A549 treated with ZK216348 at 1 μM for 4 hours (cell line): Measurements from ENCODE around the gene BPIFB6. TPM values are rescaled to one million over a fixed set of nuclear protein-coding genes. Genes with fewer than 3 reads are reported as not detected.

Experiments
- total RNA-seq: library from RNA; stranded (reverse); fragments of 200-300 nt; extraction: Qiagen RNA extraction; gene quantifications from 5 replicates; pipeline ENCODE4 v1.2.3, GENCODE V29; 2022; ENCODE audit warnings: low read depth

BPIFB6 gene, protein sequence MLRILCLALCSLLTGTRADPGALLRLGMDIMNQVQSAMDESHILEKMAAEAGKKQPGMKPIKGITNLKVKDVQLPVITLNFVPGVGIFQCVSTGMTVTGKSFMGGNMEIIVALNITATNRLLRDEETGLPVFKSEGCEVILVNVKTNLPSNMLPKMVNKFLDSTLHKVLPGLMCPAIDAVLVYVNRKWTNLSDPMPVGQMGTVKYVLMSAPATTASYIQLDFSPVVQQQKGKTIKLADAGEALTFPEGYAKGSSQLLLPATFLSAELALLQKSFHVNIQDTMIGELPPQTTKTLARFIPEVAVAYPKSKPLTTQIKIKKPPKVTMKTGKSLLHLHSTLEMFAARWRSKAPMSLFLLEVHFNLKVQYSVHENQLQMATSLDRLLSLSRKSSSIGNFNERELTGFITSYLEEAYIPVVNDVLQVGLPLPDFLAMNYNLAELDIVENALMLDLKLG
- not detected in 5 replicates for total RNA-seq

DNA sequence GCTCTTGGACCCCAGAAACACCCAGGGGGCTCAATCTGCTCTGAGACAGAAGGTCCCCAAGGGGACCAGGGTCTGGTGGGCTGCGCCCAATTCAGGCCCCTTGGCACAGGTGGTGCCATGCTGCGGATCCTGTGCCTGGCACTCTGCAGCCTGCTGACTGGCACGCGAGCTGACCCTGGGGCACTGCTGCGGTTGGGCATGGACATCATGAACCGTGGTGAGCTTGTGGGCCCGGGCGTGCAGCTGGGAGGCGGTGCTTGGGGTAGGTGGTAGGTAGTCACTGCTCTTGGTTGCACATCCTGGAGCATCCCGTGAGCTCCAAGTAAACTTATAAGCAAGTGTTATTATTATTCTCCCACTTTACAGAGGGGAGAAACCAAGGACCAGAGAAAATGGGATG lies at the start of gene BPIFB6:
Gene BPIFB6 (plus strand): TSS at position 118 of the 400 bp plus-strand sequence. CDS start 0 bp downstream, at position 118.

DNA sequence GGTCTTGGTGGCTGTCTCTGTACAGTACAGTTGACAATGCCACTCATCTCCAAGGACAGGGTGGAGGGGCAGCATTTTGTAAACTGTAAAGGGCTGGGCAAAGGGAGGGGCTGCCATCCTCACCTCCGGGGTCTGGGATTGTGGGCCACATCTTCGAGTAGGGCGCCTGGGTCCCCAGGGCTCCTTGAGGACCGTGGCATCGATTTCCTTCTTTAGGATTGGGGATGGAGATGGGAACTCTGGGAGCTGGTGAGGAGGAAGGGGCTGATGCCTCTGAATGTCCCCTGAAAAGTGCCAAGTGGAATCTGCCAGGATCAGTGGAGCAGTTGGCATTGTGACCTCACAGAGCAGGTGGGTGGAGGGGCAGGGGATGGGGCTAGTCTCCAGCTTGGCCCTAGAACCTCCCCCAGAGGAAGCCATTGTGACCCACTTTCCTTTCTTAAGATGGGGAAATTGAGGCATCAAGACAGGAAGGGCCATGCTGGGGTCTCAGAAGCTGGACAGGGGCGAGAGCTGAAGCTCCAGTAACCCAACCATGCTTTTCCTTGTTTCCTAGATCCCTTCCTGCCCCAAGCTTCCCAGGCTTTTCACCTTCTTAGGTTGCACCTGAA lies 27.2 kb upstream of the BPIFB6 start, which contains the start of gene SUN5:
Gene SUN5 (minus strand): TSS at position 293 of the 611 bp plus-strand sequence. CDS start 93 bp downstream, at position 200.

GRCh38 chr20:33007376-33008335 lies 23.8 kb upstream of the BPIFB6 start, which contains the start of gene BPIFB2:
TSS of gene BPIFB2 (plus strand) at chr20:33007704. CDS start at chr20:33008575, 871 bp downstream.

GRCh38 chr20:33053291-33054106 lies 22.1 kb downstream of the BPIFB6 start, which contains the start of gene BPIFB3:
TSS of gene BPIFB3 (plus strand) at chr20:33053903. CDS start at chr20:33055436, 1,533 bp downstream.

DNA sequence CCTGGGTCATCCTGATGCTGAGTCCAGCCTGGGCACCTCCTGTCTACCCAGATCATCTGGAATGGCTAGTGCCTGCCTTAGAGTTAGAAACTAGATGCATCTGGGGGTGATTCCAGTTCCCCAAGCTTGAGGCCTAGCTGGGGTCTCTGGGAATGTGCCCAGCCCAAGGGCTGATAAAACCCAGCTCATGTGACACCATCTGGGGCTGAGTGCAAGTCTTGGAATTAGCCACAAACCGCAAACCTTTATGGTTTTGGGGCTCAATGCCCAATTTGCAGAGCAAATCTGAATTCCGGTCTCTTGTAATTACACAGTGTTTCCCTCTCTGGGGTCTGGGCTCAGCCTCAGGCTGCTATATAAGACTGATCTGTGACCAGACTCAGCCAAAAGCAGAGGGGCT lies 47.8 kb downstream of the BPIFB6 start, which contains the start of gene BPIFB4:
Gene BPIFB4 (plus strand): TSS at position 385 of the 400 bp plus-strand sequence. CDS start 1,884 bp downstream, outside the sequence.

Other genes with a start within 250 kb of the BPIFB6 start
- gene MAPRE1, start 211.7 kb upstream of the BPIFB6 start, total RNA-seq, result 119 to 167 TPM (median 141 TPM) in 5 replicates
- not detected in 5 replicates for gene EFCAB8, start 172.7 kb upstream of the BPIFB6 start, total RNA-seq
- gene SUN5, start 27.2 kb upstream of the BPIFB6 start, total RNA-seq, result not detected in 5 replicates
- not detected in 5 replicates for gene BPIFB2, start 23.9 kb upstream of the BPIFB6 start, total RNA-seq
- not detected in 5 replicates for gene BPIFB3, start 22.3 kb downstream of the BPIFB6 start, total RNA-seq
- gene BPIFB4, start 48.0 kb downstream of the BPIFB6 start, total RNA-seq, result not detected in 5 replicates
- not detected in 5 replicates for gene BPIFA2, start 136.5 kb downstream of the BPIFB6 start, total RNA-seq
- gene BPIFA3, start 185.7 kb downstream of the BPIFB6 start, total RNA-seq, result not detected in 5 replicates
- not detected in 5 replicates for gene BPIFA1, start 204.3 kb downstream of the BPIFB6 start, total RNA-seq